HG02588 (cell line): ENCODE data around the gene ADGB.
"Not testable (repeated sequence)": the region's sequence is repeated elsewhere in the genome, so short reads cannot be mapped to it uniquely, and the experiment has no call there.

ENCODE experiments used
- ATAC-seq: cut with Tn5 transposase; IDR thresholded peaks from one replicate; pipeline ENCODE4 v1.9.1; 2021; ENCODE audit warnings: mild to moderate bottlenecking, moderate library complexity; ENCODE audit not compliant: unreplicated experiment

ADGB gene

DNA sequence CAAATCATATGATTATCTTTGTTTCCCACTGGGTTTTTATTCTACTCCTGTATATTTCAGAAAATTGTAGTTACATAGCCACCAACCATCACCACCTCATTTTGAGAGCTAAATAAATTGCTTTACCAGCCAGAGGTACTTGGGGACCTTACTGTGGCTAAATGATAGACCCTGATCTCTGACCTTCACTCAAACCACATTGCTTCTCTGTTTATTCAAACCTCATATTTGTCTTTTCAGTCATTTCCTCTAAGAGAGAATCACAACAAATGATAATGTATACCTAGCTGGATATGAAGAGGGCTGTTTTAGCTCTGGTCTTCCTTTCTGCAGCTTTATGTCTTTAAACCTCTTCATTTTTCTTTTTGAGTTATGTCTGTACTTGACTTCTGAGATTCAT, 142.8 kb downstream of the ADGB start:
- ATAC-seq: no peak

DNA sequence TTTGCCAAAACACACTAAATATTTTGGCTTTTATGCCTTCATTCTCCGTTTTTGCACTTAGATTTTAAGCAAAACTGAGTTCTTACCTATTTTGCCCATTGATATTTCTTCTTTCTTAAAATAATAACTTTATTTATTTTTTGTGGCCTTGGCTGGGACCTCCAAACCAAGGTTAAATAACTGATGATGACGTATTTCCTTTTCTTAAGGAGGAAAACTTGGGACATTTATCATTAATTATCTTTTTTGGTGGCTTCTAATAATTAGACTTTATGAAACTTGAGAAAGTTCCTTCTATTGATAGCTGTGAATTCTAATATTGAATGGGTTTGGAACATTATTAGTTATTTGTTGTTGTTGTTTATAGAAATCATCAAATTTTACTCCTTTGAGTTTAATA, 154.5 kb downstream of the ADGB start:
- ATAC-seq: no peak

DNA sequence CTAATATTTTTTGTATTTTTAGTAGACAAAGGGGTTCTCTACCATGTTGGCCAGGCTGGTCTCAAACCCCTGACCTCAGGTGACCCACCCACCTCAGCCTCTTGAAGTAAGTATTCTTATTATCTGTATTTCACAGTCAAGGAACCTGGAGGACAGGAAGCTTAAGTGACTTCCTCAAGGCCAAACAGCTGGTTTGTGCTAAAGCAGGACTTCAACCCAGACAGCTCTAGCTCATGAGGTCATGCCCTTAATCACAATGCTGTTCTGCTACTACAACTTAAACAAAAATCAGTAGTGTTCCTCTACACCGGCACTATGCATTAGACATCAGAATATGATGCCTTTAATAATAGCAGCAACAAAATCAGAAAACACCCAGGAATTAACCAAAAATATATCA, 168.9 kb downstream of the ADGB start:
- no peak for ATAC-seq

DNA sequence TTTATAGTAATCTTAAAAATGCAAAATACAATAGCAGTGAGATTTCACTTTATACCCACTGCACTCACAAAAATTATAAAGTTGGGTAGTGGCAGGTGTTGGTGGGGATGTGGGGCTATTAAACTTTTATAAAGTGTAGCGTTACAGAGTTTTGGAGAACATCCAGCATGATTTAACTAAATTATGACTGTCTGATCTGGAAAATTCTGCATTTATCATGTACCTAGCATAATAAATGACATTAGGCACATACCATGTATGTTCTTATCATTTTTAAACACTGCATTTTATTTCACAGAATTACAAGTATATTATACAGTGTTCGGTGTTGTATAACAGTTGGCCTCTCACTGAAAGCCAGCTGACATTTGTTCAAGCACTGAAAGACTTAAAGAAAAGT, 169.9 kb downstream of the ADGB start:
- no peak for ATAC-seq

DNA sequence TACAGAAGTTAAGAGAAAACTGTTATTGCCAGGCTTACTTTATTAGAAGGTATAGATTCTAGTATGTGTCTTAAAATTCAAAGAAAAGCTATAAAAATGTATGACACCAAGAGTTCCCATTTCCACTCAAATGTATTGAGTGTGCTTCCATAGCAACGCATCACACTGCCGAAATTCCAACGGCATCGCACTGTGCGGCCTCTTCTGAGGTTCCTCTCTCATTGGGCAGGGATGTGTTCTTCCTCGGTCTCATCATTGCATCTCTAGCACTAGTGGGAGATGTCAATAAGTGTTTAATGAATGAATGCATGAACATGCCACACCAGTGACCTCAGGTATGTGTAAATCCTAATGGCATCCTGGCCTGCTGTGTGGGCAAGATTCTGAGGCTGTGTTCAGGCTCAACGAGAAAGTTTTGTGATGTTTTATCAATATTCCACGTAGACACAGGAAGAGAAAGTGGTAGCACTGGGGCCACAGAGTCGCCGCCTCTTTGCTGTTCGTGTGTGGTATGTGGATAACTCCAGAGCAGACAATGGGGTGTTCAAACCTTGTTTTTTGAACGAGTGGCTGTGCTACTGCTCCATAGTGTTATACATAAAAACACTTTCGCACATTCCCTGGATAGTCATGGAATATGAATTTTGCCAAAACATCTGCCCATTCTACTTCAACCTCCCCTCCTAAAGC, 171.6 kb downstream of the ADGB start:
- no peak for ATAC-seq

DNA sequence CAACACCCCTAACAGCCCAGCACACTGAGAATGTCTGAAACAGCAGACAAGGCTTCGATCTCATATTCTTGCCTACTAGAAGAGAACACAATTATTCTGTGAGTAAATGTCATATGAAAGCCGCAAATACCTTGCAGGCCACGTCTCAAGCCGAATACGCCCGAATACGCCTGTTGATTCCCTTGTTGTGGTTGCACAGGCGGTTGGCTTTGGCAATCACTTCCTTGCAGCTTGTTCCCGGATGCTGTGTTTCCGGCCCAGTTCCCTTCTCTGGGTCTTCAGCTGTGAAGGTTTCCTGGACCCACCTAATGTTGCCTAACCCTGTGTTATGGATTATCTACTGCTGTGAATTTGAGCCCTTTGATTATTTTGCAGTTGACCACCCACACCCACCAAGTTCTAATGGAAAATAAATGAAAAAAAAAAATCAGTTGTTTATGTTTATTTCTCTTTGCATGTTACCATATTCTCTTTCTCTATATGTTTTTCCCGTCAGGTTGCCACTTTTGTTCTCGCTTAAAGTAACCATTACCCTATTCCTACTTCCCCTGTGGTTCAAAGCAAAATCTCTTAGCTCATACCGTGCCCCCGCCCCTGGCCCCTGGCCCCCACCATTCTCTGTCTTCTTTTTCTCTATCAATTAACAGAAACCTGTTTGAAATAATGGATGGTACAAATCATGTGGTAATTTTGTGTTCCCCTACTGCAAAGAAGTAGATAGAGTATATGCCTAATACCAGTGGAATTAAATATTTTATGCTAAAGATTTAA, 172.4 kb downstream of the ADGB start:
- no peak for ATAC-seq

DNA sequence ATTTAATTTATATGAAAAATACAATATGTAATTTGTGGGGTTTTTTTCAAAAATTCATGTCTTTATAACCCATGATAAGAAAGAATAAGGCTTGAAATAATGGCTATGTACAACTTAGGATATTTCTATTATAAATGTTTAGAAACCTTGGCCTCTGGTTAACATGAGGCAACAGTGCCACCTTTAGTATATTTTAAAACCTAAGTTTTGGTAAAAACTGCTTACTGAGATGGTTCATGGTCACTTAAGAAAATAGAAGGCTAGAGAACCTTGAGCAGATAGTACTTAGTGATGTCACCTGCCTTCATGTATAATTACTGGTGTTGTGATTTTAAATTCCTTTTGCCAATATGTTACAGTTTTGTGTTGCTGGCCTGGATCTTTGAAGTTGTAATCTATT, 176.4 kb downstream of the ADGB start:
- ATAC-seq: no peak

DNA sequence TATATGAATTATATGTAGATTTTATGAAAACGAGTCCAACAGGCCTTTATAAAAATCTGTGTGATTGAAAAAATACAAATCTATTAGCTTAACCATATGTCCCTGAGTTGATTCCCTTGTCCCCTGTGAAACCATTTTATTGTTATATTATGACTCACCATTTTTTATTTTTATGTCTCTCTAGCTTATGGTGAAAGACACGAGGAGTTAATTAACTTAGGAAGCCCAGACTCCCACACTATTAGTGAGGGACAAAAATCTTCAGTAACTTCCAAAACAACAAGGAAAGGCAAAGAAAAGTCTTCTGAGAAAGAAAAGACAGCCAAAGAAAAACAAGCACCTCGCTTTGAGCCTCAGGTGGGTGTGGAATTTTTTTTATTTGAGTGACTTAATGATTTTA, 183.1 kb downstream of the ADGB start:
- ATAC-seq: no peak

DNA sequence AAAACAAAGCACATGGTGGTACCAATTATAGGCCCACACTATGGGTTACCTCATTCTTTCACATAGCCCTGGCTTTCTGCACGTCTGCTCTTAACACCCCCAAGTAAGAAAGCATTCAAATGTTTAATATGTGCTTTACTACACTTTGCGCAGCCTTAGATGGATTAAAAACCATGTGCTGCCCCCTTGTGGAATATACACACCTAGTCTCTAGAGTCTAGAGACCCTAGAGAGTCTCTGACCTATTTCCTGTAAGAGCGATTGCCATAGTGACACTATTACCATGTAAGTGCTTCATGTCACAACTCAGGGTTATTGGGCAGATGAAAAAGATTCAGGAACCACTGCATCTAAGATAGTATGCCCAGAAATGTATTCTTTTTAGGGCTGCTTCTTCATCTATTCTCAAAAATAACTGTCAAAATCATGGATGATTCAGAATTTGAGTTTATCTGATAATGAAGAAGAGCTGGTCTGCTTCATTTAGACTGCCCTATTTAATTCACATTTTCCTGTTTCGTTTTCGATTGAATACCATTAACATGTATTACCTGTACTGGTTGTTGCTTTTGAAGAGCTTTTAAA, 186.3 kb downstream of the ADGB start:
- peak; percentile 81 for ATAC-seq

DNA sequence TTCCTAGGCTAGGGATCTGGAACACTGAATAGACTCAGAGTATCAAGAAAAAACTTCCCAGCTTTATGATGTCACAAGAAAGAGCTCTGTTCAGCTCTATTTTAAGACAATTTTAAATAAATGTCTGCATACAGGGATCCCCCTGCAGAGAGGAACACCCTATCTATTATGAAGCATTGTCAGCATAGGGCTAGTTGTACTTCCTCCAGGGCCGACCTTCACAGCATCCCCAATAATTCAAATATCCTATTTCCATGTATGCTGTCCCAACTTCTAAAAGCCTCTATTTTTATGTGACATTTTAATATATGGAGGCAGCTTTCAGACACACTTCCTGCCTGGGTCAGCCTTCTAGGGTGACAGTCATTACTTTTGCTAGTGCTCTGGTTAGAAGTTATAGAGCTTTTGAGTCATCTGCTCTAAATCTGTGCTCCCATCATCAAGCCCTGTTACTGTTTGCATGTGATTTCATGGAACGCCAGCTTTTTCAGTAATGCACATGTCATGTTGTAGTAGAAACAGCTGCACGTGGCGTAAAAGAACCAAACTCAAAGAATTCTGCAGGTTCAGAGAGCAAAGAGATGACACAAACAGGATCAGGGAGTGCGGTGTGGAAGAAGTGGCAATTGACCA, 189.2 kb downstream of the ADGB start:
- ATAC-seq: no peak

DNA sequence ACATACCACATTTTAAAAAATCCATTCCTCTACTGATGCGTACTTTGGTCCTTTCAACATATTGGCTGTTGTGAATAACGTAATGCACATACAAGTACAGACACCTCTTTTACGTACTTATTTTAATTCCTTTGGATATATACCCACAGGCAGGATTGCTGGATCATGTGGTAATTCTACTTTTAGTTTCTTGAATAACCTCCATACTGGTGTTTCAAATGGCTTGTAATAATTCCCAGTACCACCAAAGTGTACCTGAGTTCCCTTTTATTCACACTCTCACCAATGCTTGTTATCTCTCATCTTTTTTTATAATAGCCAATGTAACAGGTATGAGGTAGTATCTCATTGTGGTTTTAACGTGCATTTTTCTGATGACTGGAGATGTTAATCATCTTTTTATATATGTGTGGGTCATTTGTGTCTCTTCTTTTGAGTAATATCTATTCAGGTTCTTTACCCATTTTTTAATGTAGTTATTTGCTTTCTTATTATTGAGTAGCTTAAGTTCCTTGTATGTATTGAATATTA, 191.9 kb downstream of the ADGB start:
- ATAC-seq: no peak

DNA sequence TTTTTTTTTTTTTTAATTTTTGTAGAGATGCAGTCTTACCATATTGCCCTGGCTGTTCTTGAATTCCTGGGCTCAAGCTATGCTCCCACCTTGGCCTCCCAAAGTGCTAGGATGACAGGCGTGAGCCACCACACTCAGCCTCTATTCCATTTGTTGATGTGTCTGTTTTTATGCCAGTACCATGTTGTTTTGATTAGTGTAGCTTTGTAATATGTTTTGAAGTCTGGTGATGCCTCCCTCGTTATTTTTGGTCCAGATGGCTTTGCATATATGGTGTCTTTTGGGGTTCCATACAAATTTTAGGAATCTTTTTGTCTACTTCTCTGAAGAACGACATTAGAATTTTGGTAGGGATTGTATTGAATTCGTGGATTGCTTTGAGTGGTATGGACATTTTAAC, 193.2 kb downstream of the ADGB start:
- no peak for ATAC-seq

DNA sequence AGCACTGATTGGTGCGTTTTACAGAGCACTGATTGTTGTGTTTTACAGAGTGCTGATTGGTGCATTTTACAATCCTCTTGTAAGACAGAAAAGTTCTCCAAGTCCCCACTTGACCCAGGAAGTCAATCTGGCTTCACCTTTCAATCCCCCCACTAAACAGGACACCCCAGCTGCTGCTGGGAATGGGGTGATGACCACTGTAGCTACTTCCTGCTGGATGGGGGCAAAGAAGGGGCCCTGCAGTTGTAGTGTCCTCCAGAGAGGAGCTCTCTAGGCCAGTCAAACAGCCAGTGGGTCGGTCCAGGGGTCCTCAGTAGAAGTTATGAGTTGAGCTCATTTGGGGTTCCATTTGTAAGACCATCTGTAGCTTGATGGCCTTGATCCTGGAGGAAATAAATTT, 194.4 kb downstream of the ADGB start:
- not testable (repeated sequence) for ATAC-seq

DNA sequence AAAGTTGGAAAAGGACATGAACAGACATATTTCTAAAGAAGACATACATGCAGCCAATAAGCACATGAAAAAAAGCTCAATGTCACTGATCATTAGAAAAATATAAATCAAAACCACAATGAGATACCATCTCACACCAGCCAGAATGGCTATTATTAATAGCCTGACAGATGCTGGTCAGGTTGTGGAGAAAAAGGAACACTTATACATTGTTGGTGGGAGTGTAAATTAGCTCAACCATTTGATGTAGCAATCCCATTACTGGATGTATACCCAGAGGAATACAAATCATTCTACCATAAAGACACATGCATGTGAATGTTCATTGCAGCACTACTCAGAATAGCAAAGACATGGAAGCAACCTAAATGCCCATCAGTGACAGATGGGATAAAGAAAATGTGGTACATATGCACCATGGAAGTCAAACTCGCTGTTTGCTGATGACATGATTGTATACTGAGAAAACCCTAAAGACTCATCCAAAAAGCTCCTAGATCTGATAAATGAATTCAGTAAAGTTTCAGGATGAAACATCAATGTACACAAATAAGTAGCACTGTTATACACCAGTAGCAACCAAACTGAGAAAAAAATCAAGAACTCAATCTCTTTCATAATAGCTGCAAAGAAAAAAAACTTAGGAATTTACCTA, 196.8 kb downstream of the ADGB start:
- no peak for ATAC-seq

DNA sequence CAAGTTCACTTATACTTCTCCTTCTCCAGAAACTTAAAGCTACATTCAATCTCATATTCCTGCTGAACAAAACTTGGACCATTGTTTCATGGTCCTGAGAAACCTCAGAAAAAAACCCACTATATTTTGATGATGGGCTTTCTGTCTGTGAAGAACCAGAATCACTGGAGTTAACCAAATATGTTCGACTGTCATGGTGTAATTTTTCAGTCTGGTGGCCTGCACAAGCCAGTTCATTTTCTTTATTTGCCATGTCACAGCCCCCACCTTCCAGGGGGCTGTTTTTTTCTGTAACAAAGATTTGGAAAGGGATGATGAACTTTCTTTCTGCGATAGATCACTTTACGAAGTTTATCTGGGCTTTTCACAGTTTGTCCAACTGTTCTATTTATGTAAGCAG, 204.4 kb downstream of the ADGB start:
- ATAC-seq: not testable (repeated sequence)

DNA sequence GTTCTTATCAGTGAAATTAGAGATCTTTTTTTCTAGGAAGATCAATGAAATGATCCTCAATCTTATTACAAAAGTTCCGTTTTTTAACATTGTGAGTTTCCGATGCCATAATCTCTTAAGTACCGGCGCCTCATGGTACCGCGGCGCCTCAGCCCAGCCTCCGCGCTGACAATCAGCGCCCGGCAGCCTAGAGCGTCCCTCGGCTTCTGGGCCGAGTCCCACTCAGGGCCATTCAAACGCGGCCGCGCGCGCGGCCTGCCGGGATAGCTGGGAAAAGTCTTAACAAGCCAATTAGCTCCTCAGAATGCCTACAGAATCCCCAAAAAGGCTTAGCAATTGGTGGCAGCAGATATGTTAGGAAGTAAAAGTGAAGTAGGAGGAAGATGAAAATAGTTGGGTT, 204.8 kb downstream of the ADGB start:
- no peak for ATAC-seq

DNA sequence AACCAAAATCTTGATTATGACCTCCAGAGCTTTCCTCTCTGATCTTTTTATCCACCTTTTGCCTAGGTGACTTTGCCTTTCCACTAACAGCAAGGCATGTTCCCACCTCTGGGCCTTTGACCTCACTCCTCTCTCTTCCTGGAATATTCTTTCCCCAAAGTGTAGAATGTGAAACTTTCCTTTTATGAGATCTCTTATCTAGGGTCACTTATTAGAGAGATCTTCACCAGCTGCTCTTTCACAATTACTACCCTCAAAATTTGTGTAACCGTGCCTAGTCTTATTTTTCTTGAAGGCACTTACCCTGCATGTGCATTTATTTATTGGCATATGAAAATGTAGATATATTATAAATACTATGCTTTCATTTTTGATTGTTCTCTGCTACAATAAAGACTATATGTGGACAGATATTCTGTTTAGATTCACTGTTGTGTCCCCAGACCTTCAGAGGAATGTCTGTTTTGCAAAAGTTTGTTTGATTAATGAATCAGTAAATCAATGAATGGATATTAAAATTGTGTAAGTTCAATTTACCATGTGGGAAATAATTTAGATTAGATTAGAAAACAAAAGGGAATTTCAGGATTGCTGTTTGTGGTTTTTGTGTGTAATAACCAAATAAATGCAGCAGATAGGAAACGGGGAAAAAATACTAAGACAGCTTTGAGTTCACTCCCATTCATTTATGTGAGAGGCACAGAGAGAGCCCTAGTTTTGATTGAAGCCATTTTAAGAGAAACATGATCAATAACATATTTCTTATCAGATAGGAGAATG, 207.0 kb downstream of the ADGB start:
- no peak for ATAC-seq

DNA sequence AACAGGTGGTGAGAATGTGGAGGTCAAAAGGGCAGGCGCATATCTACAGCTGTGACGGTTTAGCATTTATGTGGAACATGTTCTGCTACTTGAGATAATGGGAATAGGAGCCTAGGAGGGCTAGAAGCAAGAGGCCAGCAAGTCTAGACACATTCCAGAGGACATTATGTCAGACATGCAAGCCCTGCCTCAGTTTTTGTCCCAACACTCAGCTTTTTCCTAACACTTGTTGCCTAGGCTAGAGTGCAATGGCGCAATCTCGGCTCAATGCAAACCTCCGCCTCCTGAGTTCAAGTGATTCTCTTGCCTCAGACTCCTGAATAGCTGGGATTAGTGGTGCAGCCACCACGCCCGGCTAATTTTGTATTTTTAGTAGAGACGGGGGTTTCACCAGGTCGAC, 210.2 kb downstream of the ADGB start:
- not testable (repeated sequence) for ATAC-seq

DNA sequence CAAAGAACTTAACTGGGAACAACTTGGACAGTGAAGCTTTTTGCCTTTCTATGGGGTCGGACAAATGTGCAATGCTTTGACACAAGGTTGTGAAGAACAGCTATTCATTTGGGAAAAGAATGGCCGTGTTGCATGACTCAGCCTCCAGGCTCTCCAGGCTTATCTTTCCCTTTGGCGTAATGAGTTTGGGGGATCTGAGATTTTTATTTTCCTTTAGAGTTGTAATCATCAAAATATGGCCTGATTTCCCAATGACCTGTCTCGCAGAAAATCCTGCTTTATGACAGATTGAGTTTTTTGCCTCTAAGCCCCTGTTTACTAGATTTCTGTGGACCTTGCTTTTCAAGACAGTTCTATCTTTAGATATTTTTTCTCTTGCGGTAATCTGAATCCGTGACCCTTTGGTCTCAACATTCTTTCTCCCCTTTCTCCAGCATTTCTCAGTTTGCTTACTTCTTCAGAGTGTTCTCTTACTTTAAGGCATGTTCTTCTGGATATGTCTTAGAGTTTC, 214.1 kb downstream of the ADGB start:
- not testable (repeated sequence) for ATAC-seq

DNA sequence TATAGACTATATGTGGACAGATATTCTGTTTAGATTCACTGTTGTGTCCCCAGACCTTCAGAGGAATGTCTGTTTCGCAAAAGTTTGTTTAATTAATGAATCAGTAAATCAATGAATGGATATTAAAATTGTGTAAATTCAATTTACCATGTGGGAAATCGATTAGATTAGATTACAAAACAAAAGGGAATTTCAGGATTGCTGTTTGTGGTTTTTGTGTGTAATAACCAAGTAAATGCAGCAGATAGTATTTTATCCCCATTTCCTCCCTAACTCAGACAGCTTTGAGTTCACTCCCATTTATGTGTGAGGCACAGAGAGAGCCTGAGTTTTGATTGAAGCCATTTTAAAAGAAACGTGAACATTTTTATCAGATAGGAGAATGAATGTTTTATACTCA, 214.8 kb downstream of the ADGB start:
- no peak for ATAC-seq
